ENCODE data around the gene ZNF248.

DNA sequence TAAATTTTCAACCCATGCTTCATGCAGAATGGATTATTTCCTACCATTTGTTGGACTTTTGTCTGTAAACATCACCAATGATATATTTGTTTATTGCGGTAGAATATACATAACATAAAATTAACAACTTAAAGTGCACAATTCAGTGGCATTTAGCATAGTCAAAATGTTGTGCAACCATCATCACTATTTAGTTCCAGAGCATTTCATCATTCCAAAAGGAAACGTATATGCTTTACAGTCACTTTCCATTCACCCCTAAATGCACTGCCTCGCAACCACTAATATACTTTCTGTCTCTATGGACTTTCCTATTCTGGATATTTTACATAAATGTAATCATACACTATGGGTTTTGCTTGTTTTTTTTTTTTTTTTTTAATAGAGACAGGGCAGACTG lies 11.4 kb upstream of the ZNF248 start:
- TF ChIP-seq POLR2A (IDR thresholded peaks at IDR 0.05) = no peak
- TF ChIP-seq, protein P1, sequence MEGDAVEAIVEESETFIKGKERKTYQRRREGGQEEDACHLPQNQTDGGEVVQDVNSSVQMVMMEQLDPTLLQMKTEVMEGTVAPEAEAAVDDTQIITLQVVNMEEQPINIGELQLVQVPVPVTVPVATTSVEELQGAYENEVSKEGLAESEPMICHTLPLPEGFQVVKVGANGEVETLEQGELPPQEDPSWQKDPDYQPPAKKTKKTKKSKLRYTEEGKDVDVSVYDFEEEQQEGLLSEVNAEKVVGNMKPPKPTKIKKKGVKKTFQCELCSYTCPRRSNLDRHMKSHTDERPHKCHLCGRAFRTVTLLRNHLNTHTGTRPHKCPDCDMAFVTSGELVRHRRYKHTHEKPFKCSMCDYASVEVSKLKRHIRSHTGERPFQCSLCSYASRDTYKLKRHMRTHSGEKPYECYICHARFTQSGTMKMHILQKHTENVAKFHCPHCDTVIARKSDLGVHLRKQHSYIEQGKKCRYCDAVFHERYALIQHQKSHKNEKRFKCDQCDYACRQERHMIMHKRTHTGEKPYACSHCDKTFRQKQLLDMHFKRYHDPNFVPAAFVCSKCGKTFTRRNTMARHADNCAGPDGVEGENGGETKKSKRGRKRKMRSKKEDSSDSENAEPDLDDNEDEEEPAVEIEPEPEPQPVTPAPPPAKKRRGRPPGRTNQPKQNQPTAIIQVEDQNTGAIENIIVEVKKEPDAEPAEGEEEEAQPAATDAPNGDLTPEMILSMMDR (IDR thresholded peaks at IDR 0.05) = no peak

Measured in esophagus squamous epithelium (tissue), 4 donors.